ENCODE results near the gene FCER2.

Gene FCER2

DNA sequence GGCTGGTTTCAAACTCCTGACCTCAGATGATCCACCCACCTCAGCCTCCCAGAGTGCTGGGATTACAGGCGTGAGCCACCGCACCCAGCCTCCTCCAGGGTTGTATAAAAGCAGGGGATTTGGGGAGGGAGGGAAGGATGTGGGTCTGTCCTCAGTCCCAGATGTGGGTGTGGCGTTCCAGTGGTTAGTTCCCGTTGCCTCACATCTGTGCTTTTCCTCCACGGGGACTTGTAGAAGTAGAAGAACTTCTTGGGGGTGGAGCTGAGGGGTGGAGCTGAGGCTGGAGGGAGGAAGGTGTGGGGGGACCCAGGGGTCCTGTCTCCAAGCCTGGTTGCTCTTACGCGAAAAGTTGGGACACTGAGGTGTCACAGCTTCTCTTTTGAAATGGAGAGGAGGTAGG is 25.6 kb downstream of the FCER2 start:
- FAIRE-seq: no peak

DNA sequence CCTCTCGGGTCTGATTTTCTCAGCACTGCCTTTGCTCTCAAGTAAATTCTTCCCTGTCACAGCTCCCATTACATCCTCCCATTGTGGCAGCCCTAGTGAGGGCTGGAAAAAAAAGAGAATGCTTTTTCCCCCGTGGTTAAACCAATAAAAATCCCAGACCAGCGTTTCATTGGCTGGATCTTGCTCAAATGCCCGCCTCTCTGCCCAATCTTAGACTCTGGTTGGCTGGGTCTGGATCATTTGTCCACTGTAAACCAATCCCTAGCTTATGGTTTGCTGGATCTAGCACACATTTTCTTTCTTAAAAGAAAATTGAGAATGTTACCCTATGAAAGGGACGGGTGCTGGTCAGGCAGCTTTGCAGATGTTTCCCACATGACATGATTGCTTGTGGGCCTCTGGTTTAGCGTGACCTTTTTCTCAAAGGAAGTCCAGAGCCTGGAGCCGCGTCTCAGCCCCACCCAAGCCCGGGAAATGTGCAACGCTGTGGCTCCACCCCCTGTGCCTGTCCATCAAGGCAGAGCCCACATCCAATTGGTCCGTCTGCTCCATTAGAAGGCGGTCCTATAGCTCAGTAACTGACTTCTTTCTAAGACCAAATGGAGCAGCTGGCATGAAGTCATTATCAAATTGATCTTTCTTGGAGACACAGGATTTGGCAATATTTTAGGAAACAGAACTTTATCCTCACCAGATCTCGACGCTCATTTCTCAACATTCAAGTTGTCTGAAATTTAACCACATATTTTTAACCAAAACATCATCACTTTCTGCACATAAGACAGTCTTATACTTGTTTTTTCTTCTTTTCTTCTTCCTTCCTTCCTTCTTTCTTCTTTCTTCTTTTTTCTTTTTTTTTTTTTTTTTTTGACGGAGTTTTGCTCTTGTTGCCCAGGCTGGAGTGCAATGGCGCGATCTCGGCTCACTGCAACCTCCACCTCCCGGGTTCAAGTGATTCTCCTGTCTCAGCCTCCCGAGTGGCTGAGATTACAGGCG is 27.6 kb downstream of the FCER2 start:
- no peak for FAIRE-seq

DNA sequence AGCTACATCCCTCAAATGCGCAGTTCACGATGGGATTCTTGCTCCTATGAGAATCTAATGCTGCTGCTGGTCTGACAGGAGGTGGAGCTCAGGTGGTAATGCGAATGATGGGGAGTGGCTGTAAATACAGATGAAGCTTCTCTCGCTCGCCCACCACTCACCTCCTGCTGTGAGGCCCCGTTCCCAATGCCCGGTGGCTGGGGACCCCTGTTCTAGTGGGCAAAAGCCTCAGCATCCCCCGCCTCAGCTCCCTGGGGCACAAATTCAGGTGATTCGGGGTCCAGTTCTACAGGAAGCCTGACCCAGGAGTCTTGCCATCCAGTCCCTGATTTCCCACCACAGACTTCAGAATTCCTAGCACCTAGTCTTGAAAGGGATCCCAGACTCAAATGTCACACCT is 29.4 kb downstream of the FCER2 start:
- no peak for FAIRE-seq

- FAIRE-seq: no peak
These were observed 31.1 kb downstream of the FCER2 start for GRCh38 chr19:7670790-7671189.

DNA sequence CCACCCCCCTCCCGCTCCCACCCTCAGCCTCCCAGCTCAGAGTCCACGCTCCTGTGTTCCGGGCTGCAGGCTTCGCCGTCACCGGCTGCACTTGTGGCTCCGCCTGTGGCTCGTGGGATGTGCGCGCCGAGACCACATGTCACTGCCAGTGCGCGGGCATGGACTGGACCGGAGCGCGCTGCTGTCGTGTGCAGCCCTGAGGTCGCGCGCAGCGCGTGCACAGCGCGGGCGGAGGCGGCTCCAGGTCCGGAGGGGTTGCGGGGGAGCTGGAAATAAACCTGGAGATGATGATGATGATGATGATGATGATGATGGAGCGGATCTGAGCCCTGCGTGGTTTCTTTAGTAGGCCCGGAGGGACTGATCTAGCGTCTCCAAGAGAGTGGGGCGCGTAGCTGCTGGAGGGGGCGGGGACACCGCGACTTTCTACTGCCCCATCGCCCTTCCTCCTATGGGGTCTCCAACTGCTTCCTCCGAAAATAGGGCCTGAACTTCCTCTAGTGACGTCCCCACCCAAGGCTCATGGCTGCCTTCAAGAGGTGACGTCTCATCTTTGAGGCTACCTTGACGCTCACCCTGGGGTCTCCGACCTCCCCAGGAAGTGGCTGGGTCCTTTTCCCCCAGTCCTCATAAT is 31.7 kb downstream of the FCER2 start:
- FAIRE-seq: no peak

DNA sequence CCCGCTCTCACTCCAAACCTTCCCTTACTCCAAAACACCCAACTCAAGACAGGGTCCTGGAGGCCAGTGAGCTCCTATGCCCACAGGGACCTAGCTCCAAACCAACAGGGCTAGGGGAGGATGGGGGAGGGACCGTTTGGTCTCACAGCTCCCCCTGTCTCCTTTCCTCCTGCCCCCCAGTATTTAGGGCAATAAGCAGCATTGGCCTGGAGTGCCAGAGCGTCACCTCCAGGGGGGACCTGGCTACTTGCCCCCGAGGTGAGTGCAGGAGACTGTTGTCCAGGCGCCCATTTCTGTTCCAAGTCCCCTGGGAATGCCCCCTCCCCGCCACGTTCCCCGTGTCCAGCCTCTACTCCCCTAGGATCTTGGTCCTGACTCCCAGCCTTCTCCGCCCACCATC is 32.3 kb downstream of the FCER2 start:
- no peak for FAIRE-seq

DNA sequence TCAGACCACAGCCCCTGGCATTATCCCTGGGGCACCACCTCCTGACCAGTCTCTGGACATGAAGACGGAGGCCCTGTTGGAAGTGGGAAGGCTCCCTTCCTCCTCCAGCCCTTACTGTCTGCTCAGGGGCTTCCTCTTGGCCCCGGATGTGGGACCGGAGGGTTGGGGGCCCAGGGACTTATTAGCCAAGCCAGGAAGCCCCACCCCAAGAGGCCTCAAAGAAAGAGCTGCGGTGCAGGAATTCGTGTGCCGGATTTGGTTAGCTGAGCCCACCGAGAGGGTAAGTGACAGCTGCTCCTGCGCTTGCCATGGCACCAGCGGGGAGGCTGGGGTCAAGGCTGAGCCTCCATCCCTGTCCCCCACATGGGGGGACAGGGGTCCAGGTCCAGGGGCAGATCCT is 33.1 kb downstream of the FCER2 start, which contains the start of gene RETN:
Gene RETN (plus strand): TSS at position 208 of the 400 bp plus-strand sequence. CDS start 278 bp downstream, outside the sequence.
- no peak for FAIRE-seq

DNA sequence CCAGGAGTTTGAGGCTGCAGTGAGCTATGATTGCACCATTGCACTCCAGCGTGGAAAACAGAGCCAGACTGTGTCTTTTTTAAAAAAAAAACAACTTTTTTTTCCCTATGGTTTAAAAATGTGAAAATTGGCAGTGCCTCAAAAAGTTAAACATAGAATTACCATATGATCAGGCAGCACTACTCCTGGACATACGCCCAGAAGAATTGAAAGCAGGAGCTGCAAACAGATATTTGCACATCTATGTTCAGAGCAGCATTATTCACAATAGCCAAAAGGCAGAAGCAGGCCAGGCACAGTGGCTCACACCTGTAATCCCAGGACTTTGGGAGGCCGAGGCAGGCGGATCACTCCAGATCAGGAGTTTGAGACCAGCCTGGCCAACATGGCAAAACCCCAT is 36.9 kb downstream of the FCER2 start:
- no peak for FAIRE-seq

DNA sequence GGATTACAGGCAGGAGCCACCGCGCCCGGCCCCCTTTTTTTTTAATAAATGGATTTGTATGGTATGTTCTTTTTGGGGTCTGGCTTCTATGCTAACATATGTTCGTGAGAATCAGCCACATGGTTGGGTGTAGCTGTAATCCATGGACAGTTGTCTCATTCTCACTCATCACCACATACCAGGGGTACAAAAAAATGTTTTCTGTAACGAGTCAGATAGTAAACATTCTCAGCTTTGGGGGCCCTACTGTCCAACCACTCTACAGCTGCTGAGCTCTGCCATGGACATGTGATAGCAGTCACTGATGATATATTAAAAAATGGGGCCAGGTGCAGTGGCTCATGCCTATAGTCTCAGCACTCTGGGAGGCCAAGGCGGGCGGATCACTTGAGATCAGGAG is 38.2 kb downstream of the FCER2 start:
- no peak for FAIRE-seq

GRCh38 chr19:7662657-7663056 is 39.3 kb downstream of the FCER2 start:
- FAIRE-seq: no peak

GRCh38 chr19:7661744-7662538 is 40.0 kb downstream of the FCER2 start:
- no peak for FAIRE-seq

DNA sequence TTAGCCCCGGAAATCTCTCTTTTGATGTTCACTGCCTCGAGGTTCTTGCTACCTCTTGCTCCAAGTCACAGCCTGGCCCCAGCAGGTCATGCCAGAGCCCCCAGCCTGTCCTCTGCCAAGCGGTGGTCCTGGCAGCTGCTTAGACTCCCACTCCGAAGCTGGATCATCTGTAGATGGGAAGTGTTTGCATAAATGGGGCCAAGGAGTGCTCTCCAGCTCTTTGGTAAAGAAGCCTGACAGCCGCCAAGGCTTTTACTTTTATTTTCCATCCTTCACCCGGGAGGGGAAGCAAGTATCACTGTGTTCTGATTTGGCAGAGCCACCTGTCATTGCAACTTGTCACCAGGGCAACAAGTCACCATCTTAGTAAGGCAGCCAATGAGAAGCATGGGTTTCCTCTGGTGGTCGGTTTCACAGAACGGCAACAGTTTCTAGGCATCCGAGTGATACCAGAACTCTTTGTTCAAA is 43.7 kb downstream of the FCER2 start:
- FAIRE-seq: no peak

DNA sequence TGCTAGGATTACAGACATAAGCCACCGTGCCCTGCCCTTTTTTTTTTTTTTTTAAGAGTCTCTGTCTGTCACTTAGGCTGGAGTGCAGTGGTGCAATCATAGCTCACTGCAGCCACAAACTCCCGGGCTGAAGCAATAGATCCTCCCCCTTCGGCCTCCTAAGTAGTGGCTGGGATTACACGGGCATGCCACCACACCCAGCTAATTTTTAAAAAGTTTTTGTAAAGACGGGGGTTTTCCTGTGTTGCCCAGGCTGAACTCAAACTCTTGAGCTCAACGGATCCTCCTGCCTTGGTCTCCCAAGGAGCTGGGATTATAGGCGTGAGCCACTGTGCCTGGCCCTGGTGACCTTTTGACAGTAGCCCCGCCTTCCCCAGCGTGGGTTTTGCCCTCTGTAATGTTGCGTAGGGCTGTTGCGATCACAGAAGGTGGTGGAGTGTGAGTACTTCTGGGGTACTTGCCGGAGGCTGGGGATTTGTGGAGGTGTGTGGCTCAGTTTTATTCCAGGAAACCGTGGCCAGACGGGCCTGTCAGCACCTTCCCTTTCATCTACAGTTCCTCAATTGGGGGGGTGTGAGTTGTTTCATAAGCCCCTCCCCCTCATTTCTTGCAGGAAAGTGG is 44.7 kb downstream of the FCER2 start:
- no peak for FAIRE-seq

DNA sequence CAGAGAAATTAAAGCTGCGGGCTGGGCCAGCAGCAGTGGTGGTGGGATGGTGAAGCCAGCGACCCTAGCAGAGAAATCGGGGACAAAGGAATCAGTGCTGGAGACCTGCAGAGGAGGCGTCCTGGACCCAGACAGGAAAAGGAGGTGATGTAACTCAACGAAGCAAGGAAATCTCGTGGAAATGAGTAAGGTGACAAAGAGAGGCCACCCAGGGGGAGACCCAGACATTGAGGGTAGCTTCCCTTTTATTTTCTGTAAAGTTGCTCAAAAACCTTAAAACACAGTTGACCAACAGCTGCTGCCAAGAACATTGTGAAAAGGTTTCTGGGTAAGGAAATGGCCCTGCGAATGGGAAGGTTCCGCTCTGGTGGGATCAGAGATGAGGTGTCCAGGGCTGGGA is 46.4 kb downstream of the FCER2 start:
- no peak for FAIRE-seq

GRCh38 chr19:7654401-7654800 is 47.5 kb downstream of the FCER2 start:
- FAIRE-seq: no peak

- no peak for FAIRE-seq
These were observed 49.8 kb downstream of the FCER2 start for GRCh38 chr19:7652061-7652641.

GRCh38 chr19:7650148-7650547 is 51.8 kb downstream of the FCER2 start:
- FAIRE-seq: no peak

GRCh38 chr19:7648265-7649014 is 53.5 kb downstream of the FCER2 start:
- FAIRE-seq: no peak

DNA sequence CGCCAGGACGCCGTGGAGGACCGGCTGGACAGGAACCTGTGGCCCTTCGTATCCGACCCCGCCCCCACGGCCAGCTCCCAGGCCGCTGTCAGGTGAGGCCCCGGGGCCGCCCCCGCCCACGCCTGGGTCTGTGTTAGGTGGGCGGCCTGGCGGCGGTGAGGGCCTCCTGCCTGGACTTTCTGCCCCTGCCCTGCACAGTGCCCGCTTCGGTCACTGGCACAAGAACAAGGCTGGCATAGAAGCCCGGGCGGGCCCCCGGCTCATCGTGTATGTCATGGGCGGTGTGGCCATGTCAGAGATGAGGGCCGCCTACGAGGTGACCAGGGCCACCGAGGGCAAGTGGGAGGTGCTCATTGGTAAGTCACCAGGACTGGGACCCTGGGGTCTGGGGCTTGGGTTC is 54.8 kb downstream of the FCER2 start:
- FAIRE-seq: no peak

DNA sequence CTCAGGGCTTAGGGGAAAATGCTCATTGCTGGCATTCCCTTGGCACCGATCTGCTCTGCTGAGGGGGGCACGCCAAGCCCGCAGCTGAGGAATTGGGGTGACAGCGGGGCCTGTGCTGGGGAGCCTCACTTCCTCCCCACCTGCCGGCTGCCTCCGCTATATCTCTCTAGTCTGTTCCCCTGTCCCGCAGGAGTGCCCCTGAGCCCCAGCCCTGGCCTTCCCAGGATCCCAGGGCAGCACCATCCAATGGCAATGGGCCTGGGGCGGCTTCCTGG is 55.6 kb downstream of the FCER2 start:
- no peak for FAIRE-seq

GRCh38 chr19:7645656-7646425 is 56.1 kb downstream of the FCER2 start:
- no peak for FAIRE-seq
